Measurements from ENCODE around the gene KRT80.

The KRT80 gene

DNA sequence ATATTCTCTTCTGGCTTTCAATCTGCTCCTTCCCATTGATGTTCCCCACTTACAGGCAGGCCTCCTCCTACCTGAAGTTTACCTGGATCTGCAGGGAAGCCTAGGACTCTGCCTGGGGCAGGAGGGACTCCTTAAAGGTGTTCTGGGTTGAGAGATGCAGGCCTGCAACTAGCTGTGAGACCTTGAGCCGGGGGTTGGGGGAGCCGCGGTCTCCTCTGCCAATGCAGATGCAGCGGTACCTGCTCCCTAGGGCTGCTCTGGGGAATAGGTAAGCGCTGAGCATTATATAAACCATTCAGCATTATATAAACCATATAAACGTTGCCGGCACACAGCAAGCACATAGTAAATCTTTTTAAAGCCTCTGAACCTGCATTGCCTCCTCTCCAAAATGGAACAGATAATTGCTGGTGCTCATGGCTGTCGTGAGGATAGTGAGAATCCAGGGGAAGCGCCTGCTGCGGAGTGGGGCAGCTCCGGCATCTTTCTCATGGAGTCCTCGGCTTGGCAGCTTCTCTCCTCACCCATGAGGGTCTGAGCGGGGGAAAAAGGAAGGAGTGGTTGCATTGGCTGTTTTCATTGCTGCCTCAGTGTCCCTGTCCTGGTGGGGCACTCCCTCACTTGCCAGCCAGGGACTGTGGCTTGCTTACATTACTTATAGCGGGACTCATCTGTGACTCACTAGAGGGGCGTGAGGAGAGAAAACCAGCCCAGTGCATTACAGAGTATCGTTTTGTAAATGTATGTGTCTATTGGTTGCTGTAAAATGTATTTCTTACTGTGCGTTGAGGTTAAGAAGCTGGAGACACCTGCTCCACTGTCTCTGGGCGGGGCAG is 12.5 kb upstream of the KRT80 start:
- no peak overlapping the region for H3K27ac ChIP-seq (ENCODE audit: low read length, poor library complexity, severe bottlenecking)

GRCh38 chr12:52203079-52203921 is 11.5 kb upstream of the KRT80 start:
- Histone ChIP-seq H3K4ac (ENCODE audit: low read depth in 1 of 2, low read length in 2 of 2) (peak overlapping the region in 1 of 2 experiments; percentile 30), H3K18ac (ENCODE audit: low read depth in 1 of 2, low read length in 2 of 2) (peak overlapping the region; percentile 44 to 76), H3K36me3 (ENCODE audit: control insufficient read depth in 1 of 2, insufficient read depth in 2 of 2, low read depth in 1 of 2, low read length in 2 of 2) (no peaks in the 10 kb centered on the region), H2AFZ (ENCODE audit: low read depth, low read length) (no peak overlapping the region), H2BK15ac (ENCODE audit: low read depth, poor library complexity, severe bottlenecking) (no peak overlapping the region), H3K79me1 (replicated peaks; ENCODE audit: low read length, poor library complexity, severe bottlenecking) (no peaks in the 10 kb centered on the region), H3K27me3 (ENCODE audit: control insufficient read depth in 1 of 2, insufficient read depth in 1 of 2, low read length in 2 of 2) (peaks cover 0 to 11% of the 10 kb centered on the region in 2 experiments), H3K4me3 (ENCODE audit: insufficient read depth in 1 of 2, low read depth in 1 of 2, low read length in 2 of 2) (no peak overlapping the region), H4K91ac (ENCODE audit: low read length) (peak overlapping the region; percentile 76), H3K23ac (ENCODE audit: low read length in 2 of 2) (no peak overlapping the region), H4K8ac (ENCODE audit: low read length) (no peak overlapping the region), H3K14ac (ENCODE audit: low read length in 2 of 2) (peak overlapping the region in 1 of 2 experiments; percentile 72), H3K9ac (ENCODE audit: low read length) (peak overlapping the region; percentile 61), H3K27ac (ENCODE audit: low read length, poor library complexity, severe bottlenecking) (peak overlapping the region; percentile 22), H2AK5ac (ENCODE audit: low read length, severe bottlenecking) (peak overlapping the region; percentile 55), H3K4me2 (ENCODE audit: low read length, poor library complexity, severe bottlenecking) (no peak overlapping the region), H3K4me1 (ENCODE audit: control insufficient read depth, insufficient read depth, low read depth, low read length) (peaks cover 56% of the 10 kb centered on the region), H2BK5ac (ENCODE audit: low read depth, low read length, poor library complexity, severe bottlenecking) (peak overlapping the region; percentile 2), H2BK120ac (ENCODE audit: low read depth, low read length) (no peak overlapping the region), H2BK12ac (ENCODE audit: low read length in 2 of 2) (peak overlapping the region in 1 of 2 experiments; percentile 61), H3K9me3 (ENCODE audit: control insufficient read depth, low read length) (no peaks in the 10 kb centered on the region)
- DNase-seq = peak; percentile 71
- WGBS = 77% methylated on average over 16 of the region's 19 CpGs

More for the DNA sequence above, 12.5 kb upstream of the KRT80 start:
- no peak overlapping the region for H3K14ac ChIP-seq (ENCODE audit: low read length in 2 of 2)
- H2AK5ac ChIP-seq (ENCODE audit: low read length, severe bottlenecking) = peak overlapping the region; percentile 63
- DNase-seq = peak; percentile 67
- H3K4me3 ChIP-seq (ENCODE audit: insufficient read depth in 1 of 2, low read depth in 1 of 2, low read length in 2 of 2) = no peak overlapping the region
- no peak overlapping the region for H4K91ac ChIP-seq (ENCODE audit: low read length)
- H3K18ac ChIP-seq (ENCODE audit: low read depth in 1 of 2, low read length in 2 of 2) = no peak overlapping the region
- no peak overlapping the region for H4K8ac ChIP-seq (ENCODE audit: low read length)
- H3K27me3 ChIP-seq (ENCODE audit: control insufficient read depth in 1 of 2, insufficient read depth in 1 of 2, low read length in 2 of 2) = peaks cover 0 to 11% of the 10 kb centered on the region in 2 experiments
- H2BK15ac ChIP-seq (ENCODE audit: low read depth, poor library complexity, severe bottlenecking) = no peak overlapping the region
- H2AFZ ChIP-seq (ENCODE audit: low read depth, low read length) = no peak overlapping the region
- H3K4ac ChIP-seq (ENCODE audit: low read depth in 1 of 2, low read length in 2 of 2) = no peak overlapping the region
- peaks cover 56% of the 10 kb centered on the region for H3K4me1 ChIP-seq (ENCODE audit: control insufficient read depth, insufficient read depth, low read depth, low read length)
- H3K79me1 ChIP-seq (replicated peaks; ENCODE audit: low read length, poor library complexity, severe bottlenecking) = no peaks in the 10 kb centered on the region
- peak overlapping the region; percentile 59 for H2BK5ac ChIP-seq (ENCODE audit: low read depth, low read length, poor library complexity, severe bottlenecking)
- no peak overlapping the region for H2BK120ac ChIP-seq (ENCODE audit: low read depth, low read length)
- WGBS = 70% methylated on average over 17 of the region's 18 CpGs
- no peak overlapping the region for H3K9ac ChIP-seq (ENCODE audit: low read length)
- no peaks in the 10 kb centered on the region for H3K9me3 ChIP-seq (ENCODE audit: control insufficient read depth, low read length)
- no peak overlapping the region for H3K23ac ChIP-seq (ENCODE audit: low read length in 2 of 2)
- no peaks in the 10 kb centered on the region for H3K36me3 ChIP-seq (ENCODE audit: control insufficient read depth in 1 of 2, insufficient read depth in 2 of 2, low read depth in 1 of 2, low read length in 2 of 2)
- no peak overlapping the region for H3K4me2 ChIP-seq (ENCODE audit: low read length, poor library complexity, severe bottlenecking)
- H2BK12ac ChIP-seq (ENCODE audit: low read length in 2 of 2) = no peak overlapping the region

GRCh38 chr12:52202361-52203078 is 10.7 kb upstream of the KRT80 start:
- WGBS = 83% methylated on average over 13 of the region's 18 CpGs
- H3K27ac ChIP-seq (ENCODE audit: low read length, poor library complexity, severe bottlenecking) = peak overlapping the region; percentile 53
- no peaks in the 10 kb centered on the region for H3K79me1 ChIP-seq (replicated peaks; ENCODE audit: low read length, poor library complexity, severe bottlenecking)

More at GRCh38 chr12:52202361-52203078, 10.7 kb upstream of the KRT80 start:
- Histone ChIP-seq H2BK120ac (ENCODE audit: low read depth, low read length) (no peak overlapping the region), H2BK5ac (ENCODE audit: low read depth, low read length, poor library complexity, severe bottlenecking) (peak overlapping the region; percentile 57), H3K4me1 (ENCODE audit: control insufficient read depth, insufficient read depth, low read depth, low read length) (peaks cover 51% of the 10 kb centered on the region), H3K9ac (ENCODE audit: low read length) (peak overlapping the region; percentile 61), H3K27me3 (ENCODE audit: control insufficient read depth in 1 of 2, insufficient read depth in 1 of 2, low read length in 2 of 2) (peaks cover 0 to 8% of the 10 kb centered on the region in 2 experiments), H3K4me3 (ENCODE audit: insufficient read depth in 1 of 2, low read depth in 1 of 2, low read length in 2 of 2) (peak overlapping the region in 1 of 2 experiments; percentile 37), H3K14ac (ENCODE audit: low read length in 2 of 2) (peak overlapping the region in 1 of 2 experiments; percentile 72), H3K23ac (ENCODE audit: low read length in 2 of 2) (no peak overlapping the region), H2AFZ (ENCODE audit: low read depth, low read length) (no peak overlapping the region), H3K9me3 (ENCODE audit: control insufficient read depth, low read length) (no peaks in the 10 kb centered on the region), H4K91ac (ENCODE audit: low read length) (peak overlapping the region; percentile 76), H3K4me2 (ENCODE audit: low read length, poor library complexity, severe bottlenecking) (peak overlapping the region; percentile 35), H4K8ac (ENCODE audit: low read length) (peak overlapping the region; percentile 81), H2AK5ac (ENCODE audit: low read length, severe bottlenecking) (peak overlapping the region; percentile 55), H2BK12ac (ENCODE audit: low read length in 2 of 2) (peak overlapping the region; percentile 17 to 80), H3K18ac (ENCODE audit: low read depth in 1 of 2, low read length in 2 of 2) (peak overlapping the region; percentile 54 to 76), H2BK15ac (ENCODE audit: low read depth, poor library complexity, severe bottlenecking) (peak overlapping the region; percentile 44), H3K36me3 (ENCODE audit: control insufficient read depth in 1 of 2, insufficient read depth in 2 of 2, low read depth in 1 of 2, low read length in 2 of 2) (no peaks in the 10 kb centered on the region), H3K4ac (ENCODE audit: low read depth in 1 of 2, low read length in 2 of 2) (peak overlapping the region in 1 of 2 experiments; percentile 30)
- DNase-seq = no peak

Data from mesenchymal stem cell (in vitro differentiated cells and primary cell).